T-helper 1 cell treated with Interleukin-12 subunit alpha and Interleukin-12 subunit beta and Interleukin-4 antibody, amounts not matched to agents 30 ng/mL and 1 ng/mL, for 36 hours (primary cell): ENCODE measurements around the gene TRAPPC2. TPM values are rescaled to one million over a fixed set of nuclear protein-coding genes. Genes with fewer than 3 reads are reported as not detected.

Source experiments
- intact Hi-C: fragments of 100-400 bp; cut with micrococcal nuclease; formaldehyde crosslinking; loops from one replicate; pipeline ENCODE4 v1.15.1; 2024
- total RNA-seq: library from RNA; stranded (reverse); gene quantifications from 2 replicates; pipeline ENCODE4 v1.2.3, GENCODE V29; 2022

TRAPPC2 gene
- total RNA-seq, 1 donor from 2014 or later: 25.6 TPM

- intact Hi-C loops: no loop called here
Observed at GRCh38 chrX:13676885-13677284, 57.5 kb downstream of the TRAPPC2 start.

- intact Hi-C loops: no loop called here
Observed at GRCh38 chrX:13673016-13673415, 61.4 kb downstream of the TRAPPC2 start.

- intact Hi-C loops: no loop called here
Observed at GRCh38 chrX:13670197-13670596, 64.2 kb downstream of the TRAPPC2 start.

GRCh38 chrX:13669755-13670154, 64.7 kb downstream of the TRAPPC2 start:
- intact Hi-C loops: loop anchor here (1.0 kb wide), 1 partner anchor 19 kb away; no protein-coding TSS in a partner anchor

- intact Hi-C loops: loop anchor here (1.0 kb wide), 1 partner anchor 19 kb away; no protein-coding TSS in a partner anchor
Observed at GRCh38 chrX:13669246-13669737, 65.1 kb downstream of the TRAPPC2 start.

- intact Hi-C loops: no loop called here
Observed at GRCh38 chrX:13667919-13668318, 66.5 kb downstream of the TRAPPC2 start.

GRCh38 chrX:13666836-13667235, 67.6 kb downstream of the TRAPPC2 start:
- intact Hi-C loops: no loop called here

- intact Hi-C loops: no loop called here
Observed at GRCh38 chrX:13664020-13664419, 70.4 kb downstream of the TRAPPC2 start.

GRCh38 chrX:13662355-13662791, 72.0 kb downstream of the TRAPPC2 start:
- intact Hi-C loops: no loop called here

Other genes with a start within 250 kb of the TRAPPC2 start
- 10.1 and 11.5 TPM in 2 replicates for gene EGFL6, start 165.0 kb downstream of the TRAPPC2 start, total RNA-seq
- gene TCEANC, start 81.5 kb downstream of the TRAPPC2 start, total RNA-seq: 10.7 and 11.1 TPM in 2 replicates
- 12.3 and 12.5 TPM in 2 replicates for gene RAB9A, start 45.5 kb downstream of the TRAPPC2 start, total RNA-seq
- gene OFD1, start 128 bp upstream of the TRAPPC2 start, total RNA-seq: 24.4 and 28.2 TPM in 2 replicates
- not detected in 2 replicates for gene GPM6B, start 82.5 kb upstream of the TRAPPC2 start, total RNA-seq